Measurements from ENCODE around the gene HIVEP3.

DNA sequence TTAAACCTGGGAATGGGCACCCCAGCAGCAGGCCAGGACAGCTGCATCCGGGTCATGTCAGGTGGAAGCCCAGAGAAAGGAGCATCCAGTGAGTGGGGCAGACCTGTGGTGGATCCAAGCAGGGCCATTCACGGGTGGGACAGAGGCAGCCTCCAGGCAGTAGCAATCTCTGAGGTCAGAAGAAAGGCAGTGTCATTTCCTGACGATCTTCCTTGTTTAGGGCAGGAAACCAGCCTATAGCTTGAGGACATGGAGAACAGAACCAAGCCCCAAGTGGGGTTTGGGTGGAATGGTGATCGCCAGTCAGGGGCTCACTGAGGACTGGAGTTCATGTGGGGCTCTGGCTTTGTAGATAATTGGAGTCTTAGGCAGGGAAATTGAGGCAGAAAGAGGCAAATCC, 209.4 kb downstream of the HIVEP3 start:
- TF ChIP-seq TAF1 (IDR thresholded peaks at IDR 0.05; ENCODE audit: borderline replicate concordance, insufficient read depth, low read length) = no peak
- TF ChIP-seq POLR2AphosphoS5 (IDR thresholded peaks at IDR 0.05; ENCODE audit: low read depth, low read length) = no peak
- no peak for TF ChIP-seq SIN3A (IDR thresholded peaks at IDR 0.05; ENCODE audit: borderline replicate concordance, insufficient read depth, low read length)
